Liver (tissue), 9 donors: ENCODE measurements around the gene WDR1. TPM values are rescaled to one million over a fixed set of nuclear protein-coding genes. Genes with fewer than 3 reads are reported as not detected.

Experiments used
- DNase-seq: peaks from one replicate; pipeline ENCODE4 v3.0.0-alpha.2; 2017; ENCODE audit warnings: low spot score
- H3K27ac ChIP-seq, 2 donors: one replicate each; pipeline ENCODE4 v1.7.0; 2013; ENCODE audit warnings: inconsistent platforms in 2 of 2, low read length in 2 of 2, control low read depth in 1 of 2, low read depth in 1 of 2, mild to moderate bottlenecking in 1 of 2
- H3K27me3 ChIP-seq, 4 donors: one replicate each; pipeline versions ENCODE4 v1.6.1 to v1.7.0; 2013; ENCODE audit warnings: low read length in 3 of 4, inconsistent platforms in 1 of 4, mild to moderate bottlenecking in 1 of 4, moderate library complexity in 1 of 4; ENCODE audit not compliant: control insufficient read depth in 4 of 4, insufficient read depth in 4 of 4
- H3K36me3 ChIP-seq, 4 donors: one replicate each; pipeline versions ENCODE4 v1.6.1 to v1.7.0; 2013; ENCODE audit warnings: low read length in 3 of 4, mild to moderate bottlenecking in 3 of 4, low read depth in 1 of 4, moderate library complexity in 1 of 4; ENCODE audit not compliant: control insufficient read depth in 4 of 4, insufficient read depth in 3 of 4
- H3K4me1 ChIP-seq, 4 donors: one replicate each; pipeline versions ENCODE4 v1.6.1 to v1.7.0; 2013; ENCODE audit warnings: low read length in 3 of 4, mild to moderate bottlenecking in 3 of 4, moderate library complexity in 1 of 4; ENCODE audit not compliant: control insufficient read depth in 4 of 4, insufficient read depth in 4 of 4
- H3K4me3 ChIP-seq, 3 donors: one replicate each; pipeline versions ENCODE4 v1.6.1 to v1.7.0; 2013; ENCODE audit warnings: low read length in 3 of 3, control low read depth in 1 of 3, low read depth in 1 of 3, mild to moderate bottlenecking in 1 of 3
- H3K9ac ChIP-seq, 2 donors: one replicate each; pipeline ENCODE4 v1.7.0; 2013; ENCODE audit warnings: low read length in 2 of 2, mild to moderate bottlenecking in 2 of 2, moderate library complexity in 2 of 2, control low read depth in 1 of 2, low read depth in 1 of 2
- H3K9me3 ChIP-seq, 4 donors: one replicate each; pipeline versions ENCODE4 v1.6.1 to v1.7.0; 2013; ENCODE audit warnings: low read length in 3 of 4; ENCODE audit not compliant: control insufficient read depth in 4 of 4
- EGR1 ChIP-seq, 2 donors: IDR thresholded peaks; 2 replicates each; pipeline ENCODE4 v1.6.1; 2016 to 2018; ENCODE audit warnings: antibody characterized with exemption in 2 of 2, low read depth in 2 of 2
- FOXA1 ChIP-seq: IDR thresholded peaks from 2 replicates; pipeline ENCODE4 v1.6.1; 2016; ENCODE audit warnings: antibody characterized with exemption
- FOXA2 ChIP-seq: IDR thresholded peaks from 2 replicates; pipeline ENCODE4 v1.6.1; 2016; ENCODE audit warnings: antibody characterized with exemption
- GABPA ChIP-seq, 2 donors: IDR thresholded peaks in 1 of 2; conservative IDR thresholded peaks in 1 of 2; 2 replicates each; pipeline ENCODE4 v1.6.1; 2016; ENCODE audit warnings: antibody characterized with exemption in 2 of 2, mild to moderate bottlenecking in 1 of 2, moderate library complexity in 1 of 2
- HNF4A ChIP-seq, 2 donors: conservative IDR thresholded peaks; 2 replicates each; pipeline ENCODE4 v1.6.1; 2016; ENCODE audit warnings: antibody characterized with exemption in 2 of 2, mild to moderate bottlenecking in 2 of 2
- HNF4G ChIP-seq: IDR thresholded peaks from 2 replicates; pipeline ENCODE4 v1.6.1; 2016; ENCODE audit warnings: antibody characterized with exemption
- JUND ChIP-seq, 2 donors: IDR thresholded peaks; 2 replicates each; pipeline ENCODE4 v1.6.1; 2016; ENCODE audit warnings: antibody characterized with exemption in 2 of 2
- NR2F2 ChIP-seq: IDR thresholded peaks from 2 replicates; pipeline ENCODE4 v1.6.1; 2016; ENCODE audit warnings: antibody characterized with exemption
- RAD21 ChIP-seq, 2 donors: IDR thresholded peaks; 2 replicates each; pipeline ENCODE4 v1.6.1; 2016; ENCODE audit warnings: antibody characterized with exemption in 2 of 2, mild to moderate bottlenecking in 2 of 2
- RXRA ChIP-seq, 2 donors: IDR thresholded peaks; 2 replicates each; pipeline ENCODE4 v1.6.1; 2017 to 2018; ENCODE audit warnings: antibody characterized with exemption in 2 of 2, mild to moderate bottlenecking in 1 of 2
- SP1 ChIP-seq: IDR thresholded peaks from 2 replicates; pipeline ENCODE4 v1.6.1; 2018; ENCODE audit warnings: antibody characterized with exemption, mild to moderate bottlenecking
- TAF1 ChIP-seq: conservative IDR thresholded peaks from 2 replicates; pipeline ENCODE4 v1.6.1; 2016; ENCODE audit warnings: antibody characterized with exemption, mild to moderate bottlenecking
- YY1 ChIP-seq: IDR thresholded peaks from 2 replicates; pipeline ENCODE4 v1.6.1; 2016; ENCODE audit warnings: antibody characterized with exemption, mild to moderate bottlenecking
- WGBS: extraction: QIAGEN DNeasy Blood & Tissue Kit; methylation state at CpG from one replicate; pipeline ENCODE4 v1.1.7; 2013; 5-methylcytosine and 5-hydroxymethylcytosine counted together
- polyA plus RNA-seq, 2 donors: library from polyadenylated mRNA; stranded (reverse) in 1 of 2; unstranded in 1 of 2; fragments of 200-250 nt in 1 of 2; fragments of >200 nt in 1 of 2; fragmentation: Nextera tagmentation in 1 of 2; extraction: Ambion mirVana in 1 of 2; gene quantifications; one replicate each; pipeline versions ENCODE4 v1.2.1 to v1.2.3, GENCODE V29; 2013 to 2015
- total RNA-seq, 2 donors: library from RNA; depleted of rRNA; stranded (reverse); fragments of >200 nt; gene quantifications; one replicate each; pipeline ENCODE4 v1.2.3, GENCODE V29; 2014
- TF ChIP-seq, protein P1 (sequence below): IDR thresholded peaks from 2 replicates; pipeline ENCODE4 v1.6.1; 2016; ENCODE audit warnings: antibody characterized with exemption
- TF ChIP-seq, protein P2 (sequence below): IDR thresholded peaks from 2 replicates; pipeline ENCODE4 v1.6.1; 2016; ENCODE audit warnings: antibody characterized with exemption
- TF ChIP-seq, protein P3 (sequence below): fragments of 150-350 bp; IDR thresholded peaks from 2 replicates; pipeline ENCODE4 v1.5.1; 2017; ENCODE audit warnings: improper control_type of control experiment, low read depth, low read length; ENCODE audit not compliant: missing input control
- TF ChIP-seq, protein P4 (sequence below): IDR thresholded peaks from 2 replicates; pipeline ENCODE4 v1.6.1; 2016; ENCODE audit warnings: antibody characterized with exemption, mild to moderate bottlenecking
- TF ChIP-seq, protein P5 (sequence below): IDR thresholded peaks from 2 replicates; pipeline ENCODE4 v1.6.1; 2016; ENCODE audit warnings: antibody characterized with exemption
- donor health status: healthy.
- donor health status: healthy.
- donor health status: healthy.
- donor health status: healthy.
- donor health status: healthy.

Gene WDR1
- total and polyA plus RNA-seq, 4 donors, result 31.1 to 97.4 (median 65.7) TPM

DNA sequence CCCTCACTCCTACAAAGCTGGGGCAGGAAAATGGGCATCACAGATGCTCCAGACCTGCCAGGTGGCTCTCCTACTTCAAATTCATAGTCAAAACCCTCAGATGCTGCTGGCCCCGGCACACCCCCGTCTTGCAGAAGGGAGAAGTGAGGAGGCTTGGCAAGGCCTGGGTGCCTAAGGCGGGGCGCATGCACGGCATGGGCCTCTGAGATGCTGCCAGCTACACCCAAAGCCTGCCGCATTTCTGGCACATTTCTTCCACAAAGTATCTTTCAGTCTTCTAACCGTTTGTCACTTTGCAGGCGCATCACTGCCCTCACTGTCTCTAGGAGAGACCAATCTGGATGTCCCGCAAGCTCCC lies 19.6 kb downstream of the WDR1 start:
- Histone ChIP-seq H3K27ac (no peak overlapping the region), H3K9ac (no peak overlapping the region), H3K36me3 (peaks cover 6 to 62% (median 35%) of the 10 kb centered on the region in 4 donors), H3K4me1 (peaks cover 3 to 15% (median 9%) of the 10 kb centered on the region in 4 donors), H3K27me3 (no peaks in the 10 kb centered on the region), H3K9me3 (no peaks in the 10 kb centered on the region), H3K4me3 (no peak overlapping the region)
- 84% methylated on average over 9 of the region's 9 CpGs for WGBS
- TF ChIP-seq FOXA1 (no peak), HNF4A (conservative IDR thresholded peaks at IDR 0.05) (no peak), GABPA (IDR thresholded peaks at IDR 0.05 in 1 of 2, conservative IDR thresholded peaks at IDR 0.05 in 1 of 2) (no peak), NR2F2 (no peak), HNF4G (no peak), RAD21 (IDR thresholded peaks at IDR 0.05) (no peak), FOXA2 (no peak)
- TF ChIP-seq, protein P1, sequence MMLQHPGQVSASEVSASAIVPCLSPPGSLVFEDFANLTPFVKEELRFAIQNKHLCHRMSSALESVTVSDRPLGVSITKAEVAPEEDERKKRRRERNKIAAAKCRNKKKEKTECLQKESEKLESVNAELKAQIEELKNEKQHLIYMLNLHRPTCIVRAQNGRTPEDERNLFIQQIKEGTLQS, result no peak
- DNase-seq, result no peak

DNA sequence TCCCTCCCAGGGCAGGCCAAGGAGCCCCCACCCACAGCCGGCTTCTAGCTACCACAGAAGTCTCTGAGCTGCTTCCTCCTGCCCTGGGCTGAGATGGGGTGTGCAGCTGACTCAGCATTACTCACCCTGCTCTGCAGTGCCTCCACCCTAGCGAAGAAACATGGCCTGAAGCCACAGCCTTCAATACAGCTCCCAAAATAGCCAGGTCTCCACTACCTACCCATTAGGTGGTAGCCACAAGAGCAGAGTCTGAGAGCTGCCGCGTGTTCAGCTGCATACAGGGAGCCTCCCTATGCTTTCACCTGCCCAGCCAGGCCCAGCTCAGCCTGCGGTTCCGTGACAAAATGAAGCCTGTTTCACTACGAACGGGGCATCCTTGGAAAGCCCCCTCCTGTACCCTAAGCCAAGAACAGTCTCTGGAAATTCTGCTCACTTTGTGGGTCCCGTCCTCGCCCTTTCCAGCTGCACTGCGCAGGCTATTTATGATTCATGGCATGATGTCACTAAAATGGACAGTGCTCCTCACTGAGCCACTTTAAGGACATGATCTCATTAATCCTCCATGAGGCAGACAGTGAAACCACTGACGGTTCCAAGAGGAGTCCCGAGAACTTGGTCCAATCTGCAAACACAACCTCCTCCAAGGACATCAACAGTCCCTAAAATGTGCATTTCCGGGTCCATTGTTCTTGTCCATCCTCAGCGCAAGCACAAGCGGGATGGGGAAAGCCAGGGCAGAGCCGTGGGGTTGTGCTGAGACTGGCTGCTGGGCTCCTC lies 20.2 kb downstream of the WDR1 start:
- TF ChIP-seq NR2F2, result no peak
- TF ChIP-seq, protein P2, sequence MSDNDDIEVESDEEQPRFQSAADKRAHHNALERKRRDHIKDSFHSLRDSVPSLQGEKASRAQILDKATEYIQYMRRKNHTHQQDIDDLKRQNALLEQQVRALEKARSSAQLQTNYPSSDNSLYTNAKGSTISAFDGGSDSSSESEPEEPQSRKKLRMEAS, result no peak
- TF ChIP-seq, protein P3, sequence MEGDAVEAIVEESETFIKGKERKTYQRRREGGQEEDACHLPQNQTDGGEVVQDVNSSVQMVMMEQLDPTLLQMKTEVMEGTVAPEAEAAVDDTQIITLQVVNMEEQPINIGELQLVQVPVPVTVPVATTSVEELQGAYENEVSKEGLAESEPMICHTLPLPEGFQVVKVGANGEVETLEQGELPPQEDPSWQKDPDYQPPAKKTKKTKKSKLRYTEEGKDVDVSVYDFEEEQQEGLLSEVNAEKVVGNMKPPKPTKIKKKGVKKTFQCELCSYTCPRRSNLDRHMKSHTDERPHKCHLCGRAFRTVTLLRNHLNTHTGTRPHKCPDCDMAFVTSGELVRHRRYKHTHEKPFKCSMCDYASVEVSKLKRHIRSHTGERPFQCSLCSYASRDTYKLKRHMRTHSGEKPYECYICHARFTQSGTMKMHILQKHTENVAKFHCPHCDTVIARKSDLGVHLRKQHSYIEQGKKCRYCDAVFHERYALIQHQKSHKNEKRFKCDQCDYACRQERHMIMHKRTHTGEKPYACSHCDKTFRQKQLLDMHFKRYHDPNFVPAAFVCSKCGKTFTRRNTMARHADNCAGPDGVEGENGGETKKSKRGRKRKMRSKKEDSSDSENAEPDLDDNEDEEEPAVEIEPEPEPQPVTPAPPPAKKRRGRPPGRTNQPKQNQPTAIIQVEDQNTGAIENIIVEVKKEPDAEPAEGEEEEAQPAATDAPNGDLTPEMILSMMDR, result no peak
- no peak for TF ChIP-seq GABPA (IDR thresholded peaks at IDR 0.05 in 1 of 2, conservative IDR thresholded peaks at IDR 0.05 in 1 of 2)
- TF ChIP-seq RXRA (IDR thresholded peaks at IDR 0.05), result no peak
- TF ChIP-seq, protein P4, sequence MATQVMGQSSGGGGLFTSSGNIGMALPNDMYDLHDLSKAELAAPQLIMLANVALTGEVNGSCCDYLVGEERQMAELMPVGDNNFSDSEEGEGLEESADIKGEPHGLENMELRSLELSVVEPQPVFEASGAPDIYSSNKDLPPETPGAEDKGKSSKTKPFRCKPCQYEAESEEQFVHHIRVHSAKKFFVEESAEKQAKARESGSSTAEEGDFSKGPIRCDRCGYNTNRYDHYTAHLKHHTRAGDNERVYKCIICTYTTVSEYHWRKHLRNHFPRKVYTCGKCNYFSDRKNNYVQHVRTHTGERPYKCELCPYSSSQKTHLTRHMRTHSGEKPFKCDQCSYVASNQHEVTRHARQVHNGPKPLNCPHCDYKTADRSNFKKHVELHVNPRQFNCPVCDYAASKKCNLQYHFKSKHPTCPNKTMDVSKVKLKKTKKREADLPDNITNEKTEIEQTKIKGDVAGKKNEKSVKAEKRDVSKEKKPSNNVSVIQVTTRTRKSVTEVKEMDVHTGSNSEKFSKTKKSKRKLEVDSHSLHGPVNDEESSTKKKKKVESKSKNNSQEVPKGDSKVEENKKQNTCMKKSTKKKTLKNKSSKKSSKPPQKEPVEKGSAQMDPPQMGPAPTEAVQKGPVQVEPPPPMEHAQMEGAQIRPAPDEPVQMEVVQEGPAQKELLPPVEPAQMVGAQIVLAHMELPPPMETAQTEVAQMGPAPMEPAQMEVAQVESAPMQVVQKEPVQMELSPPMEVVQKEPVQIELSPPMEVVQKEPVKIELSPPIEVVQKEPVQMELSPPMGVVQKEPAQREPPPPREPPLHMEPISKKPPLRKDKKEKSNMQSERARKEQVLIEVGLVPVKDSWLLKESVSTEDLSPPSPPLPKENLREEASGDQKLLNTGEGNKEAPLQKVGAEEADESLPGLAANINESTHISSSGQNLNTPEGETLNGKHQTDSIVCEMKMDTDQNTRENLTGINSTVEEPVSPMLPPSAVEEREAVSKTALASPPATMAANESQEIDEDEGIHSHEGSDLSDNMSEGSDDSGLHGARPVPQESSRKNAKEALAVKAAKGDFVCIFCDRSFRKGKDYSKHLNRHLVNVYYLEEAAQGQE, result no peak
- TF ChIP-seq, protein P5, sequence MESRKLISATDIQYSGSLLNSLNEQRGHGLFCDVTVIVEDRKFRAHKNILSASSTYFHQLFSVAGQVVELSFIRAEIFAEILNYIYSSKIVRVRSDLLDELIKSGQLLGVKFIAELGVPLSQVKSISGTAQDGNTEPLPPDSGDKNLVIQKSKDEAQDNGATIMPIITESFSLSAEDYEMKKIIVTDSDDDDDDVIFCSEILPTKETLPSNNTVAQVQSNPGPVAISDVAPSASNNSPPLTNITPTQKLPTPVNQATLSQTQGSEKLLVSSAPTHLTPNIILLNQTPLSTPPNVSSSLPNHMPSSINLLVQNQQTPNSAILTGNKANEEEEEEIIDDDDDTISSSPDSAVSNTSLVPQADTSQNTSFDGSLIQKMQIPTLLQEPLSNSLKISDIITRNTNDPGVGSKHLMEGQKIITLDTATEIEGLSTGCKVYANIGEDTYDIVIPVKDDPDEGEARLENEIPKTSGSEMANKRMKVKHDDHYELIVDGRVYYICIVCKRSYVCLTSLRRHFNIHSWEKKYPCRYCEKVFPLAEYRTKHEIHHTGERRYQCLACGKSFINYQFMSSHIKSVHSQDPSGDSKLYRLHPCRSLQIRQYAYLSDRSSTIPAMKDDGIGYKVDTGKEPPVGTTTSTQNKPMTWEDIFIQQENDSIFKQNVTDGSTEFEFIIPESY, result no peak
- TF ChIP-seq HNF4A (conservative IDR thresholded peaks at IDR 0.05), result no peak
- TF ChIP-seq, protein P1, result no peak
- TF ChIP-seq EGR1 (IDR thresholded peaks at IDR 0.05; ENCODE audit: low read depth in 2 of 2), result no peak
- TF ChIP-seq HNF4G, result no peak
- no peak for TF ChIP-seq YY1
- TF ChIP-seq TAF1, result no peak
- no peak for TF ChIP-seq JUND (IDR thresholded peaks at IDR 0.05)
- TF ChIP-seq SP1, result no peak
- TF ChIP-seq FOXA1, result no peak
- TF ChIP-seq RAD21 (IDR thresholded peaks at IDR 0.05), result no peak
- TF ChIP-seq FOXA2, result no peak
- no peak overlapping the region for H3K9ac ChIP-seq
- no peaks in the 10 kb centered on the region for H3K9me3 ChIP-seq
- H3K27ac ChIP-seq, result no peak overlapping the region
- WGBS, result 70% methylated on average over 17 of the region's 17 CpGs
- peak; percentile 48 for DNase-seq
- H3K36me3 ChIP-seq, result peaks cover 8 to 68% (median 41%) of the 10 kb centered on the region in 4 donors
- H3K4me3 ChIP-seq, result no peak overlapping the region
- no peaks in the 10 kb centered on the region for H3K27me3 ChIP-seq
- peaks cover 3 to 18% (median 9%) of the 10 kb centered on the region in 4 donors for H3K4me1 ChIP-seq
